ENCODE data around the gene MYH7. TPM values are rescaled to one million over a fixed set of nuclear protein-coding genes. Genes with fewer than 3 reads are reported as not detected.
"Not testable (repeated sequence)": the region's sequence is repeated elsewhere in the genome, so short reads cannot be mapped to it uniquely, and the experiment has no call there.

MYH7 gene
- total RNA-seq, 1 donor from 2014 or later: 0.12 TPM

GRCh38 chr14:23430723-23431085, 4.8 kb downstream of the MYH7 start:
- ATAC-seq (no peak), DNase-seq (peak; percentile 19)

GRCh38 chr14:23430016-23430722, 5.3 kb downstream of the MYH7 start:
- no peak for TF ChIP-seq CTCF (IDR thresholded peaks at IDR 0.05)
- Histone ChIP-seq H3K27me3 (no peaks in the 10 kb centered on the region), H3K9me3 (no peaks in the 10 kb centered on the region), H3K36me3 (no peaks in the 10 kb centered on the region), H3K4me3 (no peak overlapping the region), H3K4me1 (no peaks in the 10 kb centered on the region), H3K27ac (no peak overlapping the region)
- DNase-seq (peak; percentile 22), ATAC-seq (no peak)
- intact Hi-C loops (cut with DNase I): no loop called here

More at GRCh38 chr14:23430723-23431085, 4.8 kb downstream of the MYH7 start:
- intact Hi-C loops (cut with DNase I): no loop called here
- H3K27ac ChIP-seq: no peak overlapping the region
- H3K9me3 ChIP-seq: no peaks in the 10 kb centered on the region
- no peaks in the 10 kb centered on the region for H3K36me3 ChIP-seq
- H3K4me3 ChIP-seq: no peak overlapping the region
- no peaks in the 10 kb centered on the region for H3K4me1 ChIP-seq
- no peak for TF ChIP-seq CTCF (IDR thresholded peaks at IDR 0.05)
- H3K27me3 ChIP-seq: no peaks in the 10 kb centered on the region

- Histone ChIP-seq H3K9me3 (no peaks in the 10 kb centered on the region), H3K4me3 (no peak overlapping the region), H3K4me1 (no peaks in the 10 kb centered on the region), H3K27me3 (no peaks in the 10 kb centered on the region), H3K27ac (no peak overlapping the region), H3K36me3 (no peaks in the 10 kb centered on the region)
- intact Hi-C loops (cut with DNase I): no loop called here
- no peak for TF ChIP-seq CTCF (IDR thresholded peaks at IDR 0.05)
- DNase-seq (peak; percentile 34), ATAC-seq (no peak)
Measured at GRCh38 chr14:23428686-23429495, 6.6 kb downstream of the MYH7 start.

- H3K27me3 ChIP-seq; H3K4me1 ChIP-seq; H3K27ac ChIP-seq; H3K36me3 ChIP-seq; H3K4me3 ChIP-seq; DNase-seq; H3K9me3 ChIP-seq; intact Hi-C loops (cut with DNase I); ATAC-seq: not testable (repeated sequence)
Measured at GRCh38 chr14:23425798-23426197, 9.7 kb downstream of the MYH7 start.

DNA sequence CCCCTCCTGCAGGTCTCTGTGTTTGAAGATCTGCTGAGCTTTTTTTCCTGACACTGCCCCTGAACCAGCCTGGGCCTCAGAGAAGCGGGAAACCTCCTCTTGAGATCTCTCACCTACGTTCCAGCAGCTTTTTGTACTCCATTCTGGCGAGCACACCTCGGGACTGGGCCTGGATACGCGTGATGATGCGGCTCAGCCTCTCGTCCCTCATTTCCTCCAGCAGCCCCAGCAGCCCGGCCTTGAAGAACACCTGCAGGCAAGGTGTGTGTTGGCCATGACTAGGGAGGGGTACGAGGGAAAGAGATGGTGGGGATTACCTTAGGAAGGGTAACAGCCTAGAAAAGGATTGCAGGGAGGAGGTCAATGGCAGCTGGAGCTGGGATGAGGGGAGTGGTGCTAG, 10.3 kb downstream of the MYH7 start:
- Histone ChIP-seq H3K9me3 (no peaks in the 10 kb centered on the region), H3K27me3 (no peaks in the 10 kb centered on the region), H3K36me3 (no peaks in the 10 kb centered on the region), H3K4me1 (no peaks in the 10 kb centered on the region), H3K27ac (no peak overlapping the region), H3K4me3 (no peak overlapping the region)
- intact Hi-C loops (cut with DNase I): no loop called here
- TF ChIP-seq CTCF (IDR thresholded peaks at IDR 0.05): no peak
- ATAC-seq (no peak), DNase-seq (no peak)

DNA sequence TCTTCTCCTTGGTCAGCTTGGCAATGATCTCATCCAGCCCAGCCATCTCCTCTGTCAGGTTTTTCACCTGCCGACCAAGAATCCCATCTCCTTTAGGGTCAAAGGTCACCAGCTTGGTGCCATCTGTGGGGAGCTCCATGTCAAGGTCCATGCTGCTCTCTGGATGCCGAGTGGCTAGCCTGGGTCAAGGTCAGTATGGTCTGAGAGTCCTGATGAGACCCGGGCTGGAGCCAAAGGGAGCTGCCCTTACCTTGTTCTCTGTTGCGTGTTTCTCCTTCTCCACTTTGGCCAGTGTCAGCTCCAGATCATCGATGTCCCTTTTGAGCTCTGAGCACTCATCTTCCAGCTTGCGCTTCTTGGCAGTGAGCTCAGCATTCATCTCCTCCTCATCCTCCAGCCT, 11.8 kb downstream of the MYH7 start:
- no peak for TF ChIP-seq CTCF (IDR thresholded peaks at IDR 0.05)
- Histone ChIP-seq H3K36me3 (no peaks in the 10 kb centered on the region), H3K27me3 (no peaks in the 10 kb centered on the region), H3K27ac (no peak overlapping the region), H3K4me1 (no peaks in the 10 kb centered on the region), H3K4me3 (no peak overlapping the region), H3K9me3 (no peaks in the 10 kb centered on the region)
- DNase-seq: no peak
- intact Hi-C loops (cut with DNase I): no loop called here
- ATAC-seq: no peak

Measured in upper lobe of right lung (tissue), 1 donor.